Stimulated activated CD8-positive, alpha-beta memory T cell treated with anti-CD3 and anti-CD28 coated beads, Interleukin-15, amount 100 ng/mL, for 1 hour (primary cell): ENCODE measurements around the gene OAF.
"Not testable (repeated sequence)": the region's sequence is repeated elsewhere in the genome, so short reads cannot be mapped to it uniquely, and the experiment has no call there.

ENCODE experiments used
- DNase-seq: peaks from one replicate; pipeline ENCODE4 v3.0.0-alpha.2; 2020; ENCODE audit warnings: low read depth

Gene OAF

DNA sequence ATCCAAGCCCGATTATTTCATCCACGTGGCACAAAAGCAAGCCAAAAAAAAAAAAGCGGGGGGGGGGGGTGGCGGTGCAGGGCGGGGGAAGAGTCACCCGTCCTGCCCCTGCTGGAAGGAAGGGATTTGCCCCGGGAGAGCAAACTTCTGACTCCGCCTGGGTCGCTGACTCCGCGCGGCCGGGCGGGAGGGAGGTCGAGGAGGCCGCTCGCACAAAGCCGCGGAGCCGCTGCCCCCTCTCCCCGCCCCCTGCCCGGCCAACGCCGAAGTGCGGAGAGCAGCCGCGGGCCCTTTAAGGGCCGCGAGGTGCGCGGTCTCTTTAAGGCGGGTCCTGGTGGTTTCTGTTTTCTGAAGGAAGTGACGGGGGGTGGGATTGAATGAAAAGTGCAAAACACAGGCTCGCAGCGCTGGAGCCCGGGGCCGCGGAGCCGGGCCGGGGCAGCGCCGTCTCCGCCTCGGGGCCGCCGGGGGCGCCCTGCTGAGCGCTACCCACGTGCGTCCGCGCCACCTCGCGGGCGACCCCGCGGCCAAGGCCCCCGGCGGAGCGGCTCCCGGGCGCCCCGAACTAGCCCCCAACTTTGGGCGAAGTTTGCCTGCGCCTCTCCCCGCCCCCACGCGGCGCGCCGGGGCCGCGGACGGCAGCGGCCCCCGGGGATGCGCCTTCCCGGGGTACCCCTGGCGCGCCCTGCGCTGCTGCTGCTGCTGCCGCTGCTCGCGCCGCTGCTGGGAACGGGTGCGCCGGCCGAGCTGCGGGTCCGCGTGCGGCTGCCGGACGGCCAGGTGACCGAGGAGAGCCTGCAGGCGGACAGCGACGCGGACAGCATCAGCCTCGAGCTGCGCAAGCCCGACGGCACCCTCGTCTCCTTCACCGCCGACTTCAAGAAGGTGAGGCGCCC, at the start of gene OAF:
Gene OAF (plus strand): TSS at position 407 of the 896 bp plus-strand sequence. CDS start 248 bp downstream, at position 655.
- DNase-seq, result no peak

GRCh38 chr11:120167659-120168058, 43.2 kb upstream of the OAF start:
- DNase-seq, result no peak

- DNase-seq, result no peak
These were observed 42.5 kb upstream of the OAF start for GRCh38 chr11:120168108-120168959.

- DNase-seq, result peak; percentile 9
These were observed 41.7 kb upstream of the OAF start for GRCh38 chr11:120168960-120169681.

- DNase-seq, result no peak
These were observed 40.7 kb upstream of the OAF start for GRCh38 chr11:120169981-120170698.

DNA sequence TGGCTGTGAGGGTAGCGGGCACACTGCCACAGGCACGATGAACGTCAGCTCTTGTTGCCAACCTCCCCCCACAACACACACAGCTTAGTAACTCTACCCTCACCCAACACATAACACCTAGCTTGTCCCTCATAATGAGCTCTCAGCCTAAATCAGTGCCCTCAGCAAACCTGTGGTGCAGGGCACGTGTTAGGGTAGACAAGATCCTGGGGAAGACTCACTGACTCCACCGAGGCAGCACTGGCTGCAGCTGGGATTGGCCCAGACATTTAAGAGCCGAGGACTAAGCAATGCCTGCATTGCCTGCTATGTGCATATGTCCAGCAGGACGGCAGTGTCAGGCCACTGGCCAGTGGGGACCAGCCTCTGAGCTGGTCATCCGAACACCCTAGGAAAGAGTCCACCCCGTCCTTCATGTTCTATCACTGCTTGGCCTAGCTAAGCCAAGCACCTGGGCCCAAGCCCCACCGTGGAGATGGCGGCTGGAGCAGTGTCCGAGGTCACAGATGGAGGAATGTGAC, 40.0 kb upstream of the OAF start:
- DNase-seq, result no peak

DNA sequence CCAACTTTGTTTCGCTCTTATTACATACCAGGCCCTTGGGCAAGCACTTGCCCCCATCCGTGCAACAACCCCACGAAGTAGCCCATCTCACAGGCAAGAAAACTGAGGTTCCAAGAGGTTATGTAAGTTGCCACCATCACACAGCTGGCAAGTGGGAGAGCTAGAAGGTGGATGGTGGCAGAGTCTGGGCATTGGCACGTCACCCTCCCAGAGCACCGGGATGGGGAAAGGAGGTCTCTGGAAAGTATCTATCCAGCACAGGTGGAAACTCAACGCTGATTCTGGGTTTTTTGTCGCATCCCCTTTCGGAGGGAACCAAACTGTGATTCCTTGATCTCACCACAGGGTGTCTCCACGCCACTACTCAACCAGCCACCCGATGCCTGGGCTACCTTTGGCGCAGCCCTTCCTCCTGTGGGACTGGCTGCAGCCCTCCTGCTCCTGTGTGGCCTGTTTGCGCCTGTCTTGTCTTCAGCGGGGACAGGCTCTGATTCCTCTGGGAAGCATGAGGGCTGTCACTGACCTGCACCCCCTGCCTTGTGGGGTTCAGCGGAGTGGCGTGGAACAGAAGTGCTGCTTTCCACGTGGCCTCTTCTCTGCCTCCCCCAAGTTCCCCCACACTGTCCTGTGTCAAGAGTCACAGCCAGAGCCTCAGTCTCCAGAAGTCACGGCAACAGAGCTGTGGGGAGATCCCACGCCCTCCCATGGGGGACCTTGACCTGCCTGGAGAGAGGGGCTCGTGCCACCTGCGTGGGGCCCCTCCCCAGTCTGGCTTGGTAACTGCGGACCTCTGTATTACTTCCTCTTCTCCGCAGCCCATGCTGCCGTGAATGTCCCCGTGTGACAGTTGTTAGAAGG, 38.5 kb upstream of the OAF start:
- DNase-seq, result no peak

- no peak for DNase-seq
These were observed 37.7 kb upstream of the OAF start for GRCh38 chr11:120173019-120173705.

GRCh38 chr11:120173807-120174206, 37.0 kb upstream of the OAF start:
- no peak for DNase-seq

DNA sequence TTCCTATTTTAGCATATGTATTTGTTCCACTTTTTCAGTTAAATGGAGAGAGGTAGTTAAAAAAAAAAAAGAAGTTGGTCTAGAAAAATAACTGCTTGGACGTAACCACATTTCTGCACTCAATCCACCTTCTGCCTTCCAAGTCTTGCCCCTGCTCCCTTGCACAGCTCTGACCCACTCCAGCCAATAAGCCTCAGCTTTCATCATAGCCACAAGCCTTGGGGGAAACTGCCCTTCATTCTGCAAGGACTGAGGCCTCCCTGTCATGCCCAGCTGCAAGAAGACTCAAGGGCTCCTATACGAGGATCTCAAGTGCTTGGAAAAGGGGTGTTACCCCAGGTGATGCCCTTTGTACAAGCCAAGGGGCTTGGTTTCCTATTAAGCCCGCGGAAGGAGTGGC, 36.0 kb upstream of the OAF start:
- no peak for DNase-seq

GRCh38 chr11:120178561-120179056, 32.2 kb upstream of the OAF start:
- DNase-seq, result no peak

DNA sequence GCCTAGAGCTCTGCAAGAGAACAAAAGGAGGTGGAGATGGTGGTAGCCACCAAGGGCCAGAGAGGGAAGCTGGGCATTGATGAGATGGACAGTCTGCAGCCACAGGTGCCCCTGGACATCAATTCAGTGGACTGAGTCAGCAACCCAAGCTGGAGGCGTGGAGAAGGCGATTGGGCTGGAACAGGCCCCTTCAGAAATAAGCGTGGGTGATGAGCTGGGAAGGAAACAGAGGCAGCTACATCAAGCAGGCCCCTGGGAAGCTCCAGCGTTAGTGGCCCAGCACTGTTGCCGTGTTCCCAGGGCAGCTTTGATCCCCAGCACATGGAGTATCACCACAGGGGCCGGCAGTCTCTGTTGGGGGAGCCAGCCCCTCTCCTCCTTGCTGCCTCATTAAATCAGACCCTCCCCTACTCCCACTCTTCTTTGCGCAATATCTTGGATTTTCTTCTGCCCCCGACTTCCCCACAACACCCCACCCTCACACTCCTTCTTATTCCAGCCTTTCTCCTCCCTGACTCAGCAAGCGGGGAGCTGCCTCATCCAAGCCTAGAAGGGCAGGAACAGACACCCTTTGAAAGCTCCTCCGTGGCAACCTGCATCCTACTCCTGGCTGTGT, 31.7 kb upstream of the OAF start:
- no peak for DNase-seq

- not testable (repeated sequence) for DNase-seq
These were observed 30.8 kb upstream of the OAF start for GRCh38 chr11:120180063-120180462.

DNA sequence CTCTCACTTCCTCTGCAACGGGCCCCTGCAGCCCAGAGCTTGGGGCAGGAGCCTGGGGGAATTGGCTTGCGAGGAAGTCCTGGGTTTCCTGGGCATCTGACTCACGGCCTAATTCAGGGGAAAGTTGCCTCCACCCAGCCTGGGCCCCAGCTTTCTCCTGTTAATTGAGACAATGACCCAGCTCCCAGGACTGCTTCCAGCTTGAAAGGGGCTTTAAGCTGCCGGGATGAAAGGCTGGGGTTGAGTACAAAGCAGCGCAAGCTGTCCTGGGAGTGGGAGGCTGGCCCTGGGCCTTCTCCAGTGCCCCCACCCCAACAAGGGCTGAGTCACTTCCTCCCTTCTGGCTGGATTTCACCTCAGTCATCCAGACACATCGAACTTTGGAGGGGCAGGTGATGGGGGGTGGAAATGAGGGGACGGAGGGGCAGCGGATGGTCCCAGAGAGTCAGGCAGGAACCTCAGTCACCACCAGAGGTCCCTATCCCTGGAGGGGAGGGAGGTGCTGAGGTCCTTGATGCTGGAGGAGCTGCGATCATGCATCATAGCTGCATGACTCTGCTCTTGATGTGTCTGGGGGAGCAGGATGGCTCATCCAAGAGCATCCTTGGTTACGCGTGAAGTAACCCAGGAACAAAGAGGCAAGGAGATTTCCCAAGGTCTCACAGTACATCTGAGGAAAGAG, 30.1 kb upstream of the OAF start:
- no peak for DNase-seq

- no peak for DNase-seq
These were observed 29.4 kb upstream of the OAF start for GRCh38 chr11:120181376-120181975.

DNA sequence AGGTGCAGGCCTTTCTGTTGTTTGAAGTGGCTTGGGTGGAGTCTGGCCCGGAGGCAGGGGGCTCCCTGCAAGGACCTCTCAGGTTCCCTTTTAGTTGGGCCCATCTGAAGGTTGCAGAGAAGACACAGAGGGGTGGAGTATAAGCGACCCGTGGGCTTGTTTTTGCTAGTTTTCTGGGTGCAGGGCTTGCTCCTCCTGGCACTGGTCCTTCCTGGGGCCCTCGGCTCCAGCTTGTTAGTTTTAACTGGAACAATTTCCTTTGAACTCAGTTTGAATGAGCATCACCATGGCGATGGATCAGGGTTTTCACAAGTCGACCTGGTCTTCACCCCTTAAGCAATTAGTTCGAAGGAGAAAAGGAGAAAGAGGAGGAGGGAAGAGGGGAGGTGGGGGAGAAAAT, 28.5 kb upstream of the OAF start:
- DNase-seq, result no peak

DNA sequence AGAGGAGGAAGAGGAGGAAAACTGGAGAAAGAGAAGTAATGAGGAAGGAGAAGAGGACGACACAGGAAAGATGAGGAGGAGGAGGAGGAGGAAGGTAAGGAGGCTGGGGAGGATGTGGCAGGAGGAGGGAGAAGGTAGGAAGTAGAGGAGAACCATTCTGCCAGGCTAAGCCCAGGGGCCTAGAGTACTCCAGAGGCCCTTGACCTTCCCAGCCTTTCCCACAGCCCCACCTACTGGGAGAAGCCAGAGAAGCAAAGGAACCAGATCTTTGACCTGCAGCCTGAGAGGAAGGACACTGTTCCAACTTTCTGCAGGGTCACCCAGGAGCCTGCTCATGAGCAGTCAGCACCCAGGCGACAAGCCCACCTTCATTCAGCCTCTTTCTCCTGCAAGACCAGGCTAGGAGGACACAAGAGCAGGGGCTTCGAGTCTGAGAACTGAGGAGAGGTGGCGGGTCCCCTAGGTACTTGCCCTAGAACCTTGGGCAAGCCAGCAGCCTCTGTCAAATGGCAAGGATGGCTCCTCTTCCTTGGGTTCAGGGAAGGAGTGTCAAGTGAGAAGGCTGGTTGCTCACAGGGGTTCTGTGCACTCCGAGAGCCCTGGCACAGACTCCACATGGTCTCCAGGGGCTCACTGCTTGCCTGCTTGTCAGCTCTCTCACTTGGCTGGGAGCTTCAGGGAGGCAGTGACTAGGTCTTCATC, 27.9 kb upstream of the OAF start:
- DNase-seq, result no peak
